ENCODE data around the gene PLCD4.

GRCh38 chr2:218659258-218659987 is 51.7 kb downstream of the PLCD4 start, which contains the start of the genes BCS1L and ZNF142:
- TF ChIP-seq, protein P1, sequence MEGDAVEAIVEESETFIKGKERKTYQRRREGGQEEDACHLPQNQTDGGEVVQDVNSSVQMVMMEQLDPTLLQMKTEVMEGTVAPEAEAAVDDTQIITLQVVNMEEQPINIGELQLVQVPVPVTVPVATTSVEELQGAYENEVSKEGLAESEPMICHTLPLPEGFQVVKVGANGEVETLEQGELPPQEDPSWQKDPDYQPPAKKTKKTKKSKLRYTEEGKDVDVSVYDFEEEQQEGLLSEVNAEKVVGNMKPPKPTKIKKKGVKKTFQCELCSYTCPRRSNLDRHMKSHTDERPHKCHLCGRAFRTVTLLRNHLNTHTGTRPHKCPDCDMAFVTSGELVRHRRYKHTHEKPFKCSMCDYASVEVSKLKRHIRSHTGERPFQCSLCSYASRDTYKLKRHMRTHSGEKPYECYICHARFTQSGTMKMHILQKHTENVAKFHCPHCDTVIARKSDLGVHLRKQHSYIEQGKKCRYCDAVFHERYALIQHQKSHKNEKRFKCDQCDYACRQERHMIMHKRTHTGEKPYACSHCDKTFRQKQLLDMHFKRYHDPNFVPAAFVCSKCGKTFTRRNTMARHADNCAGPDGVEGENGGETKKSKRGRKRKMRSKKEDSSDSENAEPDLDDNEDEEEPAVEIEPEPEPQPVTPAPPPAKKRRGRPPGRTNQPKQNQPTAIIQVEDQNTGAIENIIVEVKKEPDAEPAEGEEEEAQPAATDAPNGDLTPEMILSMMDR (IDR thresholded peaks at IDR 0.05), result peak in 1 of 4 experiments; percentile 8
- peak; percentile 48 for TF ChIP-seq POLR2A (IDR thresholded peaks at IDR 0.05)
